ENCODE data around the gene MRGPRE. TPM values are rescaled to one million over a fixed set of nuclear protein-coding genes. Genes with fewer than 3 reads are reported as not detected.

The MRGPRE gene
- total RNA-seq, 1 experiment from 2014 or later = not detected

GRCh38 chr11:3224401-3225057 lies 7.7 kb downstream of the MRGPRE start:
- no peaks in the 10 kb centered on the region for H3K36me3 ChIP-seq (ENCODE audit: low read depth)
- no peaks in the 10 kb centered on the region for H3K4me1 ChIP-seq (replicated peaks; ENCODE audit: insufficient read depth)
- DNase-seq = no peak
- H3K79me2 ChIP-seq (ENCODE audit: low read depth) = no peaks in the 10 kb centered on the region
- no peak overlapping the region for H3K4me2 ChIP-seq
- H3K9me2 ChIP-seq (ENCODE audit: insufficient read depth) = no peaks in the 10 kb centered on the region
- ChIA-PET POLR2A (ENCODE audit: unreplicated experiment) (no interaction called here), CTCF (interaction anchor here (0.6 kb wide), 1 partner anchor 323 kb away, joined by 4 read pairs; a partner anchor contains a TSS)
- intact Hi-C loops (cut with micrococcal nuclease; ENCODE audit: unreplicated experiment) = no loop called here
- H3K9me3 ChIP-seq (ENCODE audit: insufficient read depth, low read depth) = no peaks in the 10 kb centered on the region
- H2AFZ ChIP-seq = no peak overlapping the region
- no peaks in the 10 kb centered on the region for H4K20me1 ChIP-seq (ENCODE audit: insufficient read depth)
- H3F3A ChIP-seq (ENCODE audit: insufficient read depth, low read depth) = no peaks in the 10 kb centered on the region
- H3K27ac ChIP-seq = no peak overlapping the region
- BruUV-seq (replicated peaks) = no TSS peak
- H3K27me3 ChIP-seq (ENCODE audit: insufficient read depth, low read depth) = peaks cover 34% of the 10 kb centered on the region
- H3K4me3 ChIP-seq = no peak overlapping the region
- TF ChIP-seq EZH2 (IDR thresholded peaks at IDR 0.05; ENCODE audit: low read depth) = no peak
- TF ChIP-seq CTCF (conservative IDR thresholded peaks at IDR 0.05) = no peak

- H3K79me2 ChIP-seq (ENCODE audit: low read depth) = no peaks in the 10 kb centered on the region
- H3K9me3 ChIP-seq (ENCODE audit: insufficient read depth, low read depth) = no peaks in the 10 kb centered on the region
- no peak overlapping the region for H3K4me3 ChIP-seq
- peaks cover 32% of the 10 kb centered on the region for H3K27me3 ChIP-seq (ENCODE audit: insufficient read depth, low read depth)
- H4K20me1 ChIP-seq (ENCODE audit: insufficient read depth) = no peaks in the 10 kb centered on the region
- no peaks in the 10 kb centered on the region for H3F3A ChIP-seq (ENCODE audit: insufficient read depth, low read depth)
- no peak overlapping the region for H3K4me2 ChIP-seq
- DNase-seq = no peak
- no peaks in the 10 kb centered on the region for H3K9me2 ChIP-seq (ENCODE audit: insufficient read depth)
- BruUV-seq (replicated peaks) = no TSS peak
- no peak overlapping the region for H3K27ac ChIP-seq
- H2AFZ ChIP-seq = no peak overlapping the region
- CTCF ChIA-PET = interaction anchor here (0.6 kb wide), 1 partner anchor 322 kb away, joined by 4 read pairs; a partner anchor contains a TSS
- POLR2A ChIA-PET (ENCODE audit: unreplicated experiment) = no interaction called here
- TF ChIP-seq EZH2 (IDR thresholded peaks at IDR 0.05; ENCODE audit: low read depth) = no peak
- TF ChIP-seq CTCF (conservative IDR thresholded peaks at IDR 0.05) = no peak
- no peaks in the 10 kb centered on the region for H3K36me3 ChIP-seq (ENCODE audit: low read depth)
- intact Hi-C loops (cut with micrococcal nuclease; ENCODE audit: unreplicated experiment) = no loop called here
- H3K4me1 ChIP-seq (replicated peaks; ENCODE audit: insufficient read depth) = no peaks in the 10 kb centered on the region
Observed at GRCh38 chr11:3223932-3224381, 8.3 kb downstream of the MRGPRE start.

GRCh38 chr11:3222941-3223915 lies 9.0 kb downstream of the MRGPRE start:
- Histone ChIP-seq H3K4me1 (replicated peaks; ENCODE audit: insufficient read depth) (no peaks in the 10 kb centered on the region), H3K27me3 (ENCODE audit: insufficient read depth, low read depth) (peaks cover 32% of the 10 kb centered on the region), H3K36me3 (ENCODE audit: low read depth) (no peaks in the 10 kb centered on the region), H3K79me2 (ENCODE audit: low read depth) (no peaks in the 10 kb centered on the region), H4K20me1 (ENCODE audit: insufficient read depth) (no peaks in the 10 kb centered on the region), H3K9me3 (ENCODE audit: insufficient read depth, low read depth) (no peaks in the 10 kb centered on the region), H3K4me2 (no peak overlapping the region), H3K4me3 (no peak overlapping the region), H3F3A (ENCODE audit: insufficient read depth, low read depth) (no peaks in the 10 kb centered on the region), H3K27ac (no peak overlapping the region), H3K9me2 (ENCODE audit: insufficient read depth) (no peaks in the 10 kb centered on the region), H2AFZ (no peak overlapping the region)
- ChIA-PET CTCF (interaction anchor here (0.8 kb wide), 1 partner anchor 185 kb away, joined by 3 read pairs; no protein-coding TSS in a partner anchor), POLR2A (ENCODE audit: unreplicated experiment) (no interaction called here)
- no peak for DNase-seq
- no TSS peak for BruUV-seq (replicated peaks)
- intact Hi-C loops (cut with micrococcal nuclease; ENCODE audit: unreplicated experiment) = no loop called here
- TF ChIP-seq EZH2 (IDR thresholded peaks at IDR 0.05; ENCODE audit: low read depth) = no peak
- TF ChIP-seq CTCF (conservative IDR thresholded peaks at IDR 0.05) = no peak

All from PC-9 (cell line).